ENCODE data around the gene GABRB2. TPM values are rescaled to one million over a fixed set of nuclear protein-coding genes. Genes with fewer than 3 reads are reported as not detected.

GABRB2 gene
- total RNA-seq, 1 experiment from 2014 or later: not detected

GRCh38 chr5:161263191-161263590, 283.3 kb downstream of the GABRB2 start:
- ChIA-PET CTCF (no interaction called here), RAD21 (ENCODE audit: low non-redundant PET in 1 of 2, low total read pairs in 2 of 2, uncharacterized antibody in 2 of 2, unreplicated experiment in 2 of 2) (no interaction called here), POLR2A (no interaction called here)
- DNase-seq (ENCODE audit: low read depth, low spot score) (no peak), ATAC-seq (no peak)
- TF ChIP-seq RAD21 (IDR thresholded peaks at IDR 0.05; ENCODE audit: low read depth): no peak
- TF ChIP-seq ZBTB33 (IDR thresholded peaks at IDR 0.05; ENCODE audit: extremely low read depth, insufficient replicate concordance, low read length): no peak
- TF ChIP-seq EZH2 (IDR thresholded peaks at IDR 0.05): no peak
- TF ChIP-seq FOSL1 (IDR thresholded peaks at IDR 0.05; ENCODE audit: low read depth): no peak
- no peak for TF ChIP-seq ELF1 (IDR thresholded peaks at IDR 0.05; ENCODE audit: borderline replicate concordance, low read depth)
- no peak for TF ChIP-seq ATF3 (IDR thresholded peaks at IDR 0.05)
- no peak for TF ChIP-seq EGR1 (IDR thresholded peaks at IDR 0.05; ENCODE audit: low read depth)
- no peak for TF ChIP-seq EZH2phosphoT487 (IDR thresholded peaks at IDR 0.05; ENCODE audit: borderline replicate concordance)
- no peak for TF ChIP-seq JUND (IDR thresholded peaks at IDR 0.05)
- no peak for TF ChIP-seq TCF7L2 (IDR thresholded peaks at IDR 0.05; ENCODE audit: borderline replicate concordance, extremely low read depth, insufficient read depth, insufficient read length)
- TF ChIP-seq CEBPB (IDR thresholded peaks at IDR 0.05; ENCODE audit: low read depth): no peak
- no peak for TF ChIP-seq CBX3 (IDR thresholded peaks at IDR 0.05; ENCODE audit: low read depth)
- no peak for TF ChIP-seq MAX (IDR thresholded peaks at IDR 0.05)
- no peak for TF ChIP-seq POLR2A (IDR thresholded peaks at IDR 0.05; ENCODE audit: borderline replicate concordance, extremely low read depth, insufficient read depth, insufficient read length)
- TF ChIP-seq REST (IDR thresholded peaks at IDR 0.05; ENCODE audit: low read depth): no peak
- no peak for TF ChIP-seq SRF (IDR thresholded peaks at IDR 0.05; ENCODE audit: low read depth)
- no peak for TF ChIP-seq SP1 (IDR thresholded peaks at IDR 0.05; ENCODE audit: low read depth)
- no peak for TF ChIP-seq CTCF (IDR thresholded peaks at IDR 0.05 in 2 of 3, conservative IDR thresholded peaks at IDR 0.05 in 1 of 3; ENCODE audit: borderline replicate concordance in 1 of 3, insufficient read depth in 1 of 3, low read depth in 2 of 3, low read length in 2 of 3)
- no peak overlapping the region for H3K4me3 ChIP-seq (replicated peaks in 1 of 2; ENCODE audit: low read depth in 1 of 2, low read length in 2 of 2)
- no peaks in the 10 kb centered on the region for H4K20me1 ChIP-seq (ENCODE audit: insufficient read depth)
- H2AFZ ChIP-seq (ENCODE audit: low read depth, low read length, poor library complexity, severe bottlenecking): no peak overlapping the region
- H3K9me2 ChIP-seq (ENCODE audit: insufficient read depth): no peaks in the 10 kb centered on the region
- no peak overlapping the region for H3K9ac ChIP-seq (ENCODE audit: low read length)
- no peaks in the 10 kb centered on the region for H3K36me3 ChIP-seq (ENCODE audit: control insufficient read depth in 1 of 2, insufficient read depth in 2 of 2, low read length in 2 of 2)
- no TSS peak for BruUV-seq (replicated peaks)
- H3K27me3 ChIP-seq (ENCODE audit: insufficient read depth, low read length): no peaks in the 10 kb centered on the region
- intact Hi-C loops (cut with micrococcal nuclease): no loop called here
- H3K9me3 ChIP-seq (ENCODE audit: control insufficient read depth in 1 of 2, insufficient read depth in 1 of 2, low read depth in 1 of 2, low read length in 2 of 2): peaks cover 0 to 15% of the 10 kb centered on the region in 2 experiments; a peak in 1 of 4 replicates
- no peak overlapping the region for H3K4me2 ChIP-seq (ENCODE audit: low read length)
- H3K4me1 ChIP-seq (ENCODE audit: control insufficient read depth in 1 of 2, insufficient read depth in 2 of 2, low read length in 2 of 2): no peaks in the 10 kb centered on the region
- H3K27ac ChIP-seq (ENCODE audit: low read depth, low read length): no peak overlapping the region
- H3K79me2 ChIP-seq (ENCODE audit: insufficient read depth, low read length): no peaks in the 10 kb centered on the region
